Renal cortical epithelial cell (primary cell): ENCODE data around the gene NOL9. TPM values are rescaled to one million over a fixed set of nuclear protein-coding genes. Genes with fewer than 3 reads are reported as not detected.

ENCODE experiments used
- DNase-seq: peaks from one replicate; pipeline ENCODE4 v3.0.0-alpha.2; 2011; ENCODE audit warnings: low read depth
- total RNA-seq: library from RNA; depleted of rRNA; stranded (reverse); fragments of >200 nt; gene quantifications from 2 replicates; pipeline ENCODE4 v1.2.3, GENCODE V29; 2014

The NOL9 gene
- total RNA-seq, 1 donor from 2014 or later: 31.3 TPM

DNA sequence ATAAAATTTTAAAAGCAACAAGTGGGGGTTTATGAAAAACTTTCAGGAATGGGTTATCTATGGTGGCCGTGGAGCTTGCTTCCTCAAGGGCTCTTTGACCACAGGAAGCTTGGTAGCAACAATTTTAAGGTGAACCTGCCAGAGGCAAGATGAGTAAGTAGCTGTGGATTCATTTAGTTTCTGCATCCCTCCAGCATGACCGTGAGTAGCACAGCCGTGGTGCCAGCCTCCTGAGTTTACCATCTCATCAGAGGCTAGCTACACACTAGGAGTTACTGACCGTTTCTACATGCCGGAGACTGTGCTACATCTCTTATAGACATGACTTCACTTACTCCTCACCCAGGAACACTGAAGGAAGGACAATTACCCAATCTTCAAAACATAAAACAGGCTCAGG, 32.8 kb downstream of the NOL9 start:
- peak; percentile 49 for DNase-seq

DNA sequence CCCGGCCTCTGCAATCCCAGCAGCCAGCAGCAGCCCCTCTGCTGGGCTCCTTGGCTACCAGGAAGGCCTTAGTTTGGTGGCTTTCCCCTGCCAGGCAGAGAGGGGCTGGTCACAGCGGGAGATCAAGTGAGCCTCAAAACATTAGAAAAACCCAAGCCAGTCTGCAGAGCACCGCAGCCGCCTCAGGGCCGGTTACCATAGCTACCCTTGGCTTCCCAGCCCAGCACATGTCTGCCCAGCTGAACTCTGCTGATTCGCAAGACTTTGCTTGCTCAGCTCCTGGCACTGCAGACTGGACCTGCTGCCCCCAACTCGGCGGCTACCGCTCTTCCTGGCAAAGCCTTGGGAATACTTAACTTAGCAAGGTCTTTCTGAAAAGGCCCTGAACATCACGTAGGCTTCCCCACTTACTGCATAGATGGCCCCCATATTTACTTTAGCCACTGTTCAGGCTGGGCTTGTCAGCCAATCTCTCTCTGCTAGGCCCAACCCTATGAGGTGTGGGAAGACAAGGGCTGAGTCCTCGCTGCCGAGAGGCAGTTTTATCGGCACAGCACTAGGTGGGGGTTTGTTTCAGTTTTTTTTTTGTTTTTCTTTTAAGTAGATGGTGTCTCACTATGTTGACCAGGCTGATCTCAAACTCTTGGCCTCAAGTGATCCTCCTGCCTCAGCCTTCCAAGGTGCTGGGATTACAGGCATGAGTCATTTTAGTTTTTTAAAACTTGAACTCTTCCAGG, 34.2 kb downstream of the NOL9 start:
- peak; percentile 83 for DNase-seq

DNA sequence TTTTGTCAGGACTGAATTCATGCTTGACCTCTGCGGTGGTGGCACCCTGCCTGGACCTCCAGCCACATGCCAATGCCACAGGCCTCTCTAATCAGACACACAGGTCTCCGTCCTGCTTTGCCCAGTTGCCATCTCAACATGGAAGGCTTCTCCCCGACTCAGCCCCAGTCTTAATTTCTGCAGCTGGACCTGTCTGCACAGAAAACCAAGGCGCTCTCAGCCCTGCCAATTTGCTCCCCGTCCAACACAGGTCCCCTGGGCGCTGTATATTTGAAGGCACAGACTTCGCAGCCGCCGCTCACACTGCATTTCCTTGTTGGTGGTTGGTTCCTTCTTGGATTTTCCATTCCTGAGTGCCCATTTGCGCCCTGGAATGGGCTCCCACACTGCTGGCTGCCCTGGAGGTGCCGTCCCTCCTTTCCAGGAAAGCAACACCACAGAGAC, 34.8 kb downstream of the NOL9 start:
- no peak for DNase-seq

DNA sequence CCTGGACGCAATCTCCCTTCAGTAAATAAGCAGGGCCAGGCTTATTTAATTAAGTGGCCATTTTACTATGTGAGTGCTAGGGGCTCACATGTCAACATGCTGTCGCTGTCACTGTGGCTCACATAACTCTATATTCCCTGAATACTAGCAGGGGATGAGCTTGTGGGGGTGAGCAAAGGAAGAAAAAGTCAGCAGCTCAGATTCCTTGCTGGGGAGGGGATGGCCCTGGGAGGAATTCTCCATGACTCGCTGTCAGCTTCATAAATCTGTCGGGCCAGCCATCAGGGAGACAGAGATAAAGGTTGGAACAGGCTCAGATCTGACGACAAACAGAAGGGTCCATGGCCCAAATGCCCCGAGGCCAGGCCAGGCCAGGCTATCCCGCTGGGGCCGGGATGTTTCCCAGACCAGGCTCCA, 36.9 kb downstream of the NOL9 start:
- no peak for DNase-seq

DNA sequence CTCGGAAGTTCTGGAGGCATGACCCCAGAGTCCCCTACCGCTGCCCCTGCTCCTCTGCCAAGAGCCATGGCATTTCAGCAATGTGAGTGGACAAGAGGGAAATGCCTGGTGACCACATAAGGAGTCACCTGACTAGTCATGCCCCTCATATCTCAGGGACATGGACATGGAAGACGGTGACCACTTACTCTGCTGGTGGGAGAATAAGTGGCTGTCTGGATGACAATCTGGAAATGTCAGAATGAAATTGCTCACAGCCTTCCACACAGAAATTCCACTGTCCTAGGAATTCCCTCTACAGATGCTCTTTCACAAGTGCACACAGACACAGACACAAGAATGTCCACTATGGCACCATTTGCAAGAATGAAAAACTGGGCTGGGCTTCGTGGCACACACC, 38.5 kb downstream of the NOL9 start:
- peak; percentile 28 for DNase-seq

DNA sequence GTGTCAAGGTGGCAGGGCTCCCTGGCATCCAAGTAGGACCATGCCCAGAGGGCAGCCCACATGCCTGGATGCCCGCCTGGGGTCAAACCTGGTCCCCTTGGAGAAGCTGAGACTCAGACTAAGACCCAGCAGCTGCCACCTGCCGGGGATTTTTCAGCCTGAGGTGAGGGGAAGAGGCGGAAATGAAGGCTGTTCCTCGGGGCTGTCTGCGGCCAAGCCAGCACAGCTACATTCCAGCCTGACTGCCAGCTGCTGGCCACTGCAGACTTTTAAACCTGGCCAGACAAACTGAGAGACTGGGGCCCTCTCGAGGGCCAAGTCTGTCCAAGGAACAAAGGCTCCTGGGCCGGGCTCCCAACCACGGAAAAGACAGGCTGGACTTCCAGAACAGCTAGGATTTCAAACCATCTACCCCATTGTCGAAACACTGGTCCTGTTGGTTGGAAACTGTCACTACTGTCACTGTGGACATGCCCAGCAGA, 41.0 kb downstream of the NOL9 start:
- DNase-seq: no peak

DNA sequence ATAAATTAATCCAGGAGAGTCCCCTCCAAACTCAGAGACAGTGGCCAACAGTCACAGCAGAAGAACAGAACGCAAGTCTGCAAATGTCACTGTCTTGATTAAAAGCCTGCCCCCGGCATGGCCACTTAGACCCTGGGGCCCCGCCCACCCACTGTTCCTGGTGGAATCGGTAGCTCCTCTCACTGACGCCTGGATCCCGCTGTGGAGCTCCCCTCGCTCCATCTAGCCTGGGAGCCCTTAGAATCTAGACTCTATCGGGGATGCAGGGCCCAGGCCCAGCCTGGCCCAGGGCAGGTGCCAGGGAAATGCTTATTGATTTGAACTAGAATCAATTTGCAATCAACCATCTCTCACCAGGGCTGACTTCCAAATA, 41.4 kb downstream of the NOL9 start:
- no peak for DNase-seq

DNA sequence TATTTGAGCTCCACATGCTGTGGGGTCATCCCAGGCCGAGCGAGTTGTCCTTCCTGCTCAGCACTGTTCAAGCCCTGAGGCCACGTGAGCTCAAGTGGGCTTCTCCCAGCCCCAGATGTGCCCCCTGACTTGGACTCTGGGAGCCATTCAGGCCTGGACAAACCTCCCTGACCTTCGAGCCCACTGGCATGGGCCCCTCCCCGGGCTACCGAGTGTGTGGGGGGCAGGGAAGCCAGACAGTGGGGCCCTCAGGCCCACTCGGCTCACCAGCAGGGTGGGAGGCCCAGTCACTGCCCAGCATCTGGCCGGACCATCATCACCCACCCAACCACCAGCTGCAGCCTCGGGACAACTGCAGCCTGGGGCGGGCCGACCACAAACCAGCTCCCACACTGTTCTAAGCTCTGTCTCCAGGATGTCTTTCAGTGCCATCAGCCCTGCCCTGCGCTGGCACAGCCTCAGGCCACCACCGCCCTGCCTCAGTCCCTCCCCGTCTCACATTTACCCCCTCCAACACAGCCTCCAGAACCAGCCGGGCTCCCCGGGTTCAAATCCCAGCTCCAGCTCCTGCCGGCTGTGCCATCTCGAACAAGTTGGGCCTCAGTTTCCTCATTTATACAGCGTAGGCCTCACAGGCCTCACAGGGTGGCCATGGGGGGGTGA, 41.9 kb downstream of the NOL9 start:
- no peak for DNase-seq

DNA sequence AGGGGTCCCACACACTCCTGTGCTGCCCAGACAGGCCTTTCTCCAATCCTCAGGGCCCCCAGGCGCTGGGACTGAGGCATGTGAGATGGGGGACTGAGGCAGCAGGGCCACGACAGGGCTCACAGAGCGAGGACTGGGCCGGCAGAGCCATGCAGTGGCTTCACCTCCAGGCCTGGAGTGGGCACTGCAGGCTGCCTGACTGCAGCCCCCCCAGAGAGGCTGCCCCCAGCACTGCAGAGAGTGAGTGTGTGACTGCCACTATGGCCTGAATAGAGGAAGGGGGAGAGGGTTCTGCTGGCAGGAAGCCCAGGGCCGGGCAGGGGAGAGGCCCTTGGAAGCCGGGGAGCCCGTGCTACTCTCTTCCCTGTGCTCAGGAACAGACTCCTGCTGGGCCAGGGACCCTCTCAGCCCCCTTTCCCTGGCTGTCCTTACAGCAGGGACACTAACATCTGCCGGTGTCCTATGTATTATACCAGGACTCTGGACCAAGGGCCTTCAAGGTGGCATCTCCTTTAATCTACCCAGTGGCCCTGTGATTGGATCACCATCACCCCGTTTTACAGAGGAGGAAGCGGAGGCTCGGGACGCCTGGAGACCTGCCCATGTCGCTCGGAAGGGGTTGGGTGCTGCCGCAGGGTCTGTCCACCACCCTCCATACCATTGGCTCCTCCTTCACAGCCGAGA, 42.6 kb downstream of the NOL9 start:
- no peak for DNase-seq

DNA sequence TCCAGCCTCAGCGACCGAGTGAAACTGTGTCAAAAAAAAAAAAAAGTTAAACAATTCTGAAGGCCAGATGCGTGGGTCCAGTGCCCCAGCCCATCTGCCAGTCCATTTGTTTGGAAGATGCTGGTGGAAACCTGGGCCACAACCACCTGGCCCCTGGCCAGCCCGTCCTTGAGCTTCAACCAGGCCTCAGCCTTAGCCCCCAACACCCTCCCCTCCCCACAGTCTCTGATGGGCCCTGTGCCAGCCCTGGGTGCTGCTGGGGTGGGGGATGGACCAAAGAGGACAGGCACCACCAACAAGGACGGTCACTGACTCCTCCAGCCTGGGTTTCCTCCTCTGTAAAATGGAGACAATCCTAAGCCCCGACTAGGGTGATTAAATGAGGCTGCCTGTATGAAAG, 43.3 kb downstream of the NOL9 start:
- DNase-seq: no peak

DNA sequence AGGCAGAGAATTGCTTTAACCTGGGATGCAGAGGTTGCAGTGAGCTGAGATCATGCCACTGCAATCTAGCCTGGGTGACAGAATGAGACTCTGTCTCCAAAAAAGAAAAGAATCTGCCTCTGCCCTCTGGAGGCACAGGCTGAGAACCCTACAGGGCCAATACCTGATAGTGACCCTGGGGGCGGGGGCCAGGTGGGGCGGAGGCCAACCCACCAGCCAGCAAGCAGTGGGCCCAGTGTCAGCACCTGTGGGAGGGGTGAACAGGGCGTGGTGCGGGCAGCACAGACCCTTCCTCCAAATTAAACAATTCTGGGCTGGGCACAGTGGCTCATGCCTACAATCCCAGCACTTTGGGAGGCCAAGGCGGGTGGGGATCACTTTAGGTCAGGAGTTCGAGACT, 43.8 kb downstream of the NOL9 start:
- no peak for DNase-seq

DNA sequence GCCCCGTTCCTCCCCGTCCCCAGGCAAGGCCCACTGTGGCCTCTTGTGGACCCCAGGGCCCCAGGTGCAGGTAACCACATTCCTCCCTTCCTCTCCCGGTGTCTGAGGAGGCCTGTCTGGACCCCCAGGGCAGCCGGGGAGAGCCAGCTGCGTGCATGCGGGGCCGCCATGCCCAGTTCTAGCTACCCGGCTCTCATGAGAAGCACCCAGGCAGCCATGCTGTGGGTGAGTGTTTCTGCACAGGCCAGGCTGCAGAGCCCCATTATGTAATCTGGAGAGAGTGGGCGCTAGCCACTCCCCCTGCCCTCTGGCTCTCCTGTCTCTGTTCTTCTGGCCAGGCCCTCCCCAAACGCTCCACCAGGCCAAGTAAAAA, 44.4 kb downstream of the NOL9 start:
- DNase-seq: no peak

DNA sequence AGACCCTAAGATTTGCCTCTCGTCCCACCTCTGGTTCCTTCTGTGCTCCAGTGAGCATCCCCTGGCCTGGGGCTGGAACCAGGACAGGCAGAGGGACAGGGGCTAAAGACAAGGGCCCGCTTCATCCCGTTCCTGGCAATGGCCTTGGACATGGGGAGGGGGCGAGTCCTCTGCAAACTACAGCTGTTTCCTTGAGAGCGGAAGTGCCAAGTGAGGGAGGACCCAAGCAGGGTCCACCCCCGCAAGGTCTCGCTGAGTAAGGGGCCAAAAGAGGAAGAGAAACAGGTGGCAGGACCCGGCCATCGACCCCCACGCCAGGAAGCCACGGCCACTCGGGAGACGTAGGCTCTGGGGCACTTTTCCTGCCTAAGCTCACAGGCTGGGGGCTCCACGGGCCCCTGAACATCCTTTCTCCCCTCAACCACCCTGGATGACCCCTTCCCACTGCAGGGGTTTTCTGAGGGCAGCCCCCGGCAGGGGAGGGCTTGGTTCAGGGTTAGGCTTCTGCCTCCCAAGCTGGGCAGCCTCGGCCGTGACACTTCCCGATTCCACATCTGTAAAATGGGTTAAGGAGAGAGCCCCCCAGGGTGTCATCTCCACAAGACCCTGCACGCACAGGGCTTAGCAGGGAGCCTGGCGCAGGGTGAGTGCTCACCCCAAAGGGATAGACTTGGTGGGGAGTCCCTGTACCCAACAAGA, 44.9 kb downstream of the NOL9 start:
- DNase-seq: no peak

DNA sequence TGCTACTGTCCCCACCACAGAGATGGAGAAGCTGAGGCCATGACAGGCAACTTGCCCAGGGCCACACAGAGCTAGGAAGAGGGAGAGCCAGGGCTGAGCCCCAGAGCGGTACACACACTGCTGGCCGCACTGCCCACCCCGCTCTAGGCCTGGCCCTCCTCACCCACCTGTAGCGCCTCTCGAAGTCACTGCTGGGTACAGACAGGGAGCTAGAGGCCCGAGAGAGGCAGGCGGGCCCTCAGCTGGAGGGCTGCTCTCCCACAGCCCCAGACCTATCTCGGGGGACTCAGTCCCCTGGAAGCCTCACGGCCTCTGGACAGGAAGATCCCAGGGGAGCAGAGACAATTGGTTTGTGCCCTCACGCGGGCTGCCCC, 45.5 kb downstream of the NOL9 start:
- DNase-seq: no peak

DNA sequence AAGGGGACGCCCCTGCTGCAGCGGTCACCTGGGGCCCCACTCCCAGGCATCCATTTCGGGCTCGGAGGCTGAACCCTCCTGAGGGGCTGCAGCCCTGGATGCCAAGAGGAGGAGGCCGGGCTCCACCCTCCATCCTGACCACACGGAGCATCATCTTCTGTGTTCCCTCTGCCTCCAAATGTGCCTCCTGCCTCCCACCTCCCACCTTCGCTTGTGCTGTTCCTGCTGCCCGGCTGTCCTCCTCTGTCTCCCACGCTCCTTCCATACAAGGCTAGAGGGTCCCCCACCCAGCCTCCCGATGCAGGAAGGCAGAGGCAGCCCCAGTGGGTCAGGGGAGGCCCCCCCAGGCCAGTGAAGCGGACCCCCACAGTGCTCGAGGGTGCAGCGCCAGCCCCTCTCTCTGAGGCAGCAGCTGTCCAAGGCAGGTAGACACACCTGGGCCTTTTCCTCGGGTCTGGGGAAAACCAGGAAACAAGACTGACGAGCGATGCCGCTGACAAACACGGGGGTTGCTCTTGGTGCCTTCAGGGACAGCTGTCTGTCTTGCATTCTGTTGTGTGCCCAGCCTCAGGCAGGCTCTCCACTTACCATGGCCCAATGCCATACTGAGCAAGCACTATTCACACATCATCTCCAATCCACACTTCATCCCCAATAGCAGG, 46.0 kb downstream of the NOL9 start:
- DNase-seq: no peak

DNA sequence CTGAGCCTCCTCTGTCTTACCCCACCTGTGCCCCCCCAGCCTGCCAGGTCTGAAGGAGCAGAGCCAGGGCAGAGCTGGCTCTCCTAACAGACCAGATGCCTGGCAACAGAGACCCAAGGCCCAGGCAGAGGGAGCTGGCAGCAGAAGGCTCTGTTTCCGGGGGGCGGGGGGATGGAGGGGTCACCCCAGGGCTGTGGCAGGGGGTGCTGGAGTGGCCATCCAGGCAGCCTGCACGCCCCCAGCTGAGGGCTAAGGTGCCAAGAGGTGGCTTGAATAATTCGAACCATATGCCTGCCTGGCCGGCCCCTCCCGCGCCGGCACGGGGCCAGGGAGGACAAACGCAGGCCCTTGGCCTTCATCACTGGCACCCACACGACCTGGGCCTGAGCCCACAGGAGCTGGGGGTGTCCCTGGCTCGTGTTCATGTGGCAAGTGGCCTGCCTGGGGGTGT, 46.8 kb downstream of the NOL9 start:
- DNase-seq: no peak

DNA sequence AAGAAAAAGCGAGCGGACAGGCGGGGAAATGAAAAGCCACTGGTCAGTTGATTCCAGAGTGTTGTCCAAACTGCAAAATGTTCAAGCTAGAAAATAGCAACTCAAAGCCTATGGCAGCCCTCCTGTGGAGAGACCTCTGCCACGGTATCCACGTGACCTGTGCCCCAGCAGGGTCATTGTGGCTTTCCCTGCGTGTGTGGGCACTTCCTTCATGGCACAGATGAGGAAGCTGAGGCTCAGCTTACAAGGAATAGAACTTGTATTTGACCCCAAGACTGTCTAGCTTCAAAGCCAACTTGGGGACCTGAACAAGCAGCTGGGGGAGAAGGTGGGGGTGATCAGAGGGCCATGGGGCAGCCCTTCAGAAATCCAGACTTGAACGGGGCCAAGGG, 47.3 kb downstream of the NOL9 start:
- DNase-seq: no peak

DNA sequence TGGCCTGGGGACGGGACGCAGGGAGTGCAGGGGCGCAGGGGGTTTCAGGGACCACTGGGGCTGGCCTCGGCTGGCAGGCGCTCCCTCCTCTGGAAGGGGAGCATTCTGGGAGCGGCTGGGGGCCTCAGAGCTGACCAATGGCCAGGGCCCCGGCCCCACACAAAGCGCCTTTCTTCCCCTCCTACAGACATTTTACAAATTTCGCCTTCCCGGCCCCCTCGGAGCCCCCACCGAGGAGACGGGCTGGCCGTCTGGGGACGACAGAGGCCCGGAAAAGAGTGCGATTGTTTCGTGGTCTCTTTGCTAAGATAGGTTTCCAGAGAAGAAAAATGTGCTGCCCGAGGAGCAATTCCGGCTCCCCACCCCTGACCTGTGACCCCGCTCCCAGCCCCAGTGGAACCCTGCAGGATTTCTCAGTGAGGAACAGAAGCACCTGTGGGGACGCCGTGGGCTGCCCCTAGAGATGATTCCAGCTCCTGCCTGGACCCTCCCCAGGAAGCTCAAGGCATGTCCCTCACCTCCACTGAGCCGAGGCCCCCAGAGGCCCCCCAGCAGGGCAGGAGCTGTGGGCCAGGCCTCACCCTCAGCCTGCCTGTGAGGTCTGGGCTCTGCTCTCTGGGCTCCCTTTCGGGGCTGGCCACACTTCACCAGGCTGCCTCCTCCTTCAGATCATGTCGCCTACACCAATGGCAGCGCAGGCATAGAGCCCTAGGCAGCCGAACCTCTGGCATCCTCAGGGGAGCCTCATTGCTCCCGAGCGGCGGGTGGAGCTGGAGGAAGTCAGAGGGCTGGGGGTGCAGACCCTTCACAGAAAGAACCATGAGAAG, 47.9 kb downstream of the NOL9 start:
- DNase-seq: no peak

DNA sequence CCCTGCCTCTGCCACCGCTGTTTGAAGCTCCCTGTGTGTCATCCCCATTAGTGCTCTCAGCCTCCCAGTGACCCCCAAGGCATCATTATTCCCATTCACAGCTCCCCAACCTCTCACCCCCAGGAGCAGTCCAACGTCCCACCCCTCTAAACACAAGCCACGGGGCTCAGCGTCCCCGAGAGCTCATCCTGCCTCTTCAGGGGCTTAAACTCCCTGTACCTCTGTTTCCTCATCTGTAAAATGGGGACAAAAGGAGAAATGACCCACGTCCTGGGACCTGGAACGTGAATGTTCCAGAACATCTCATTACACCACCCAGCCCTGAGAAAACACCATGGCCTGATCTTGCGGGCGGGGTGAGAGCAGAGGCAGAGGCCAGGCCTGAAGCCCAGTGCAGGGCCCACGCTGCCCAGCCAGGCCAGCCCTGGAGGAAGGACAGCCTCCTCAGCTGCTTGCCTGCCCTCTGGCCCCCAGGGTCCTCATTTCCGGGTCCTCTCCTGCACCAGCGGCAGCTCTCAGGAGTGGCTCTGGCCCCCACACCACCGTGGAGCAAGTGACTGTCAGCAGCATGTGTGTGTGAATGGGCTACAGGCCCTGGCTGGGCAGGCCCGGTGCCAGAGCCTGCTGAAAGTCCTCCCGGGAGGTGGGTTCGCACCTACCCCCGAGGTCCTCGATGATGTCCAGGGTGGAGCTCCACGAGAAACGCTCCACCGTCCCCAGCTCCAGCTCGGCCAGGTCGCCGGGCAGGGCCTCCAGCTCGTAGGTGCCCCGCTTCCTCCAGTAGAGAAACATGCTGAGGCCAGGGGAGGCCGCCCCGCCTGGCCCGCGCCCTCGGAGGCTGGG, 48.7 kb downstream of the NOL9 start:
- no peak for DNase-seq

DNA sequence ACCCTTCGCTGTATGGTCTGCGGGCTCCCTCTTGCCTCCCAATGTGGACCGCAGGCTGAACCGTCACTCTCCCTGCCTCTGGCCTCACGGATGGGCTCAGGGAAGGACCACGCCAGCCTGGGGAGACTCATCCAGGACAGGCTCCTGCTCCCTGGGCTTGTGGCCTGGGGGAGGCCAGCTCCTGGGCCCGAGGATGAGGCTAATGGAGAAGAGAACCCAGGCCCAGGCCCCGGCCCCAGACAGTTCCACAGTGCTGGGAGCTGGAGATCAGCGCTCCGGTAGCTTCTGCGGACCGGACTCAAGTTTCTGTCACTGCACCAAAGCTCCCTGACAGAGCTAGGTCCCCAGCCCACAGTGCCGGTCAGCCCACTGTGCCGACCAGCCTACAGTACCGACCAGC, 49.4 kb downstream of the NOL9 start:
- DNase-seq: no peak
